SU-DHL-6 (cell line): ENCODE data around the gene SMIM38.

Experiments used
- H2AFZ ChIP-seq: fragments of 200-600 bp; sonication (generic); 2 replicates; pipeline ENCODE4 v1.6.1; 2014; ENCODE audit warnings: low read depth, mild to moderate bottlenecking, moderate library complexity, mixed read lengths, antibody characterized with exemption, low read length; ENCODE audit not compliant: severe bottlenecking
- H3F3A ChIP-seq: fragments of 200-600 bp; shearing (Covaris generic); 2 replicates; pipeline ENCODE4 v1.6.0; 2016; ENCODE audit warnings: antibody characterized with exemption, mild to moderate bottlenecking; ENCODE audit not compliant: insufficient read depth
- H3K27ac ChIP-seq: fragments of 200-600 bp; sonication (generic); 2 replicates; pipeline ENCODE4 v1.5.1; 2016; ENCODE audit warnings: low read depth, mild to moderate bottlenecking, low read length, moderate library complexity, mixed read lengths
- H3K27me3 ChIP-seq: fragments of 200-600 bp; sonication (generic), shearing (Covaris generic); 2 replicates; pipeline ENCODE4 v1.6.0; 2014; ENCODE audit warnings: mild to moderate bottlenecking, low read length
- H3K36me3 ChIP-seq: fragments of 200-600 bp; sonication (generic); 2 replicates; pipeline ENCODE4 v1.6.1; 2014; ENCODE audit warnings: mild to moderate bottlenecking, low read length, mixed read lengths
- H3K4me2 ChIP-seq: fragments of 300-600, 200-600 bp; shearing (Covaris generic), sonication (generic); 2 replicates; pipeline ENCODE4 v1.6.0; 2014; ENCODE audit warnings: low read length, low read depth, mild to moderate bottlenecking; ENCODE audit not compliant: poor library complexity, severe bottlenecking
- H3K4me3 ChIP-seq: fragments of 200-600 bp; sonication (generic); 2 replicates; pipeline ENCODE4 v1.5.1; 2014; ENCODE audit warnings: antibody characterized with exemption, low read length, mild to moderate bottlenecking, mixed read lengths; ENCODE audit not compliant: insufficient read depth, poor library complexity, severe bottlenecking
- H3K79me2 ChIP-seq: fragments of 200-600 bp; sonication (generic); 2 replicates; pipeline ENCODE4 v1.6.1; 2014; ENCODE audit warnings: mild to moderate bottlenecking, low read length, moderate library complexity; ENCODE audit not compliant: insufficient read depth
- H3K9ac ChIP-seq: fragments of 200-600 bp; sonication (generic); 2 replicates; pipeline ENCODE4 v1.7.0; 2014; ENCODE audit warnings: mild to moderate bottlenecking, low read length
- H3K9me2 ChIP-seq: fragments of 200-600 bp; sonication (generic); replicated peaks from 2 replicates; pipeline ENCODE4 v1.6.1; 2014; ENCODE audit warnings: low read length; ENCODE audit not compliant: insufficient read depth
- H3K9me3 ChIP-seq: fragments of 200-600 bp; sonication (generic); 2 replicates; pipeline ENCODE4 v1.6.1; 2014; ENCODE audit warnings: low read length, mixed read lengths; ENCODE audit not compliant: insufficient read depth
- H4K20me1 ChIP-seq: fragments of 200-600 bp; sonication (generic); 2 replicates; pipeline ENCODE4 v1.6.1; 2014; ENCODE audit warnings: low read depth, mild to moderate bottlenecking, antibody characterized with exemption, low read length, moderate library complexity, mixed read lengths
- CTCF ChIP-seq: fragments of 200-600 bp; sonication (generic); IDR thresholded peaks from one replicate; pipeline ENCODE4 v1.5.1; 2017; ENCODE audit warnings: antibody characterized with exemption, mild to moderate bottlenecking, low read length, moderate library complexity; ENCODE audit not compliant: insufficient read depth, poor library complexity, severe bottlenecking
- EZH2phosphoT487 ChIP-seq: fragments of 200-600 bp; sonication (generic), shearing (Covaris generic); conservative IDR thresholded peaks from 2 replicates; pipeline ENCODE4 v1.6.1; 2018; ENCODE audit warnings: mild to moderate bottlenecking, antibody characterized with exemption, low read length, moderate library complexity, mixed read lengths

Gene SMIM38

GRCh38 chr11:69198891-69199582 lies 43.3 kb downstream of the SMIM38 start:
- H3F3A ChIP-seq = no peaks in the 10 kb centered on the region
- no peaks in the 10 kb centered on the region for H3K27me3 ChIP-seq
- no peak overlapping the region for H2AFZ ChIP-seq
- no peak overlapping the region for H3K27ac ChIP-seq
- H3K9ac ChIP-seq = no peak overlapping the region
- no peaks in the 10 kb centered on the region for H3K79me2 ChIP-seq
- no peaks in the 10 kb centered on the region for H4K20me1 ChIP-seq
- no peaks in the 10 kb centered on the region for H3K36me3 ChIP-seq
- H3K9me2 ChIP-seq = no peaks in the 10 kb centered on the region
- no peaks in the 10 kb centered on the region for H3K9me3 ChIP-seq
- no peak overlapping the region for H3K4me3 ChIP-seq
- H3K4me2 ChIP-seq = no peak overlapping the region
- TF ChIP-seq CTCF = no peak
- no peak for TF ChIP-seq EZH2phosphoT487

- no peaks in the 10 kb centered on the region for H3K9me2 ChIP-seq
These were observed 44.0 kb downstream of the SMIM38 start for GRCh38 chr11:69199583-69200315.

GRCh38 chr11:69200331-69201065 lies 44.8 kb downstream of the SMIM38 start:
- no peaks in the 10 kb centered on the region for H3K9me3 ChIP-seq
- no peaks in the 10 kb centered on the region for H3K9me2 ChIP-seq
- no peaks in the 10 kb centered on the region for H4K20me1 ChIP-seq
- no peak overlapping the region for H2AFZ ChIP-seq
- no peak overlapping the region for H3K27ac ChIP-seq
- no peak overlapping the region for H3K4me3 ChIP-seq
- no peaks in the 10 kb centered on the region for H3K27me3 ChIP-seq
- H3K36me3 ChIP-seq = no peaks in the 10 kb centered on the region
- no peak overlapping the region for H3K4me2 ChIP-seq
- no peaks in the 10 kb centered on the region for H3K79me2 ChIP-seq
- no peaks in the 10 kb centered on the region for H3F3A ChIP-seq
- no peak for TF ChIP-seq EZH2phosphoT487
- TF ChIP-seq CTCF = no peak
- no peak overlapping the region for H3K9ac ChIP-seq

More at GRCh38 chr11:69199583-69200315, 44.0 kb downstream of the SMIM38 start:
- H3K36me3 ChIP-seq = no peaks in the 10 kb centered on the region
- no peak overlapping the region for H3K4me2 ChIP-seq
- H3K27me3 ChIP-seq = no peaks in the 10 kb centered on the region
- TF ChIP-seq EZH2phosphoT487 (no peak), CTCF (no peak)
- no peaks in the 10 kb centered on the region for H4K20me1 ChIP-seq
- H3K9me3 ChIP-seq = no peaks in the 10 kb centered on the region
- no peak overlapping the region for H3K4me3 ChIP-seq
- no peaks in the 10 kb centered on the region for H3K79me2 ChIP-seq
- H3F3A ChIP-seq = no peaks in the 10 kb centered on the region
- H3K9ac ChIP-seq = no peak overlapping the region
- no peak overlapping the region for H2AFZ ChIP-seq
- no peak overlapping the region for H3K27ac ChIP-seq
